Activated CD8-positive, alpha-beta memory T cell treated with anti-CD3 and anti-CD28 coated beads for 24 hours (primary cell): Measurements from ENCODE around the gene FBP2.
"Not testable (repeated sequence)": the region's sequence is repeated elsewhere in the genome, so short reads cannot be mapped to it uniquely, and the experiment has no call there.

ENCODE experiments used
- DNase-seq: peaks from one replicate; pipeline ENCODE4 v3.0.0-alpha.2; 2020

FBP2 gene

GRCh38 chr9:94603259-94604160 is 9.9 kb upstream of the FBP2 start:
- peak; percentile 85 for DNase-seq

GRCh38 chr9:94602666-94603065 is 9.0 kb upstream of the FBP2 start:
- no peak for DNase-seq

- DNase-seq: no peak
Observed at GRCh38 chr9:94600715-94601114, 7.1 kb upstream of the FBP2 start.

- DNase-seq: no peak
Observed at GRCh38 chr9:94600258-94600657, 6.6 kb upstream of the FBP2 start.

GRCh38 chr9:94599102-94599501 is 5.5 kb upstream of the FBP2 start:
- no peak for DNase-seq

- not testable (repeated sequence) for DNase-seq
Observed at GRCh38 chr9:94592683-94593082, 941 bp downstream of the FBP2 start.

GRCh38 chr9:94591876-94592275 is 1.7 kb downstream of the FBP2 start:
- DNase-seq: no peak

GRCh38 chr9:94591046-94591545 is 2.5 kb downstream of the FBP2 start:
- DNase-seq: not testable (repeated sequence)

GRCh38 chr9:94588681-94589080 is 4.9 kb downstream of the FBP2 start:
- peak; percentile 42 for DNase-seq

GRCh38 chr9:94586814-94587213 is 6.8 kb downstream of the FBP2 start:
- peak; percentile 48 for DNase-seq

GRCh38 chr9:94586316-94586715 is 7.3 kb downstream of the FBP2 start:
- DNase-seq: no peak

- no peak for DNase-seq
Observed at GRCh38 chr9:94584555-94584954, 9.1 kb downstream of the FBP2 start.

- DNase-seq: no peak
Observed at GRCh38 chr9:94581728-94582127, 11.9 kb downstream of the FBP2 start.

- no peak for DNase-seq
Observed at GRCh38 chr9:94577571-94577970, 16.1 kb downstream of the FBP2 start.

- no peak for DNase-seq
Observed at GRCh38 chr9:94577036-94577435, 16.6 kb downstream of the FBP2 start.

GRCh38 chr9:94576131-94576530 is 17.5 kb downstream of the FBP2 start:
- no peak for DNase-seq

GRCh38 chr9:94568972-94569712 is 24.5 kb downstream of the FBP2 start:
- no peak for DNase-seq

- no peak for DNase-seq
Observed at GRCh38 chr9:94568250-94568889, 25.3 kb downstream of the FBP2 start.

- no peak for DNase-seq
Observed at GRCh38 chr9:94567271-94567670, 26.4 kb downstream of the FBP2 start.

- DNase-seq: no peak
Observed at GRCh38 chr9:94566550-94566949, 27.1 kb downstream of the FBP2 start.

- not testable (repeated sequence) for DNase-seq
Observed at GRCh38 chr9:94564279-94564678, 29.3 kb downstream of the FBP2 start.

GRCh38 chr9:94563548-94563947 is 30.1 kb downstream of the FBP2 start:
- DNase-seq: no peak

GRCh38 chr9:94560237-94560636 is 33.4 kb downstream of the FBP2 start:
- no peak for DNase-seq
